Neural progenitor cell (in vitro differentiated cells): ENCODE data around the gene TMEM184A.

ENCODE experiments used
- CTCF ChIP-seq: fragments of 200-600 bp; sonication (generic); IDR thresholded peaks from 2 replicates; pipeline ENCODE4 v1.5.1; 2017; ENCODE audit warnings: antibody characterized with exemption, mild to moderate bottlenecking
- EZH2 ChIP-seq: fragments of 200-600 bp; sonication (generic); IDR thresholded peaks from 2 replicates; pipeline ENCODE4 v1.6.1; 2017; ENCODE audit warnings: antibody characterized with exemption, mild to moderate bottlenecking, moderate library complexity
- EZH2phosphoT487 ChIP-seq: fragments of 200-600 bp; sonication (generic); IDR thresholded peaks from 2 replicates; pipeline ENCODE4 v1.6.1; 2017; ENCODE audit warnings: antibody characterized with exemption

- TF ChIP-seq CTCF (no peak), EZH2 (no peak), EZH2phosphoT487 (no peak)
Measured at GRCh38 chr7:1532456-1533254, 23.4 kb downstream of the TMEM184A start.
